Measurements from ENCODE around the gene ZMYND15.

Gene ZMYND15

DNA sequence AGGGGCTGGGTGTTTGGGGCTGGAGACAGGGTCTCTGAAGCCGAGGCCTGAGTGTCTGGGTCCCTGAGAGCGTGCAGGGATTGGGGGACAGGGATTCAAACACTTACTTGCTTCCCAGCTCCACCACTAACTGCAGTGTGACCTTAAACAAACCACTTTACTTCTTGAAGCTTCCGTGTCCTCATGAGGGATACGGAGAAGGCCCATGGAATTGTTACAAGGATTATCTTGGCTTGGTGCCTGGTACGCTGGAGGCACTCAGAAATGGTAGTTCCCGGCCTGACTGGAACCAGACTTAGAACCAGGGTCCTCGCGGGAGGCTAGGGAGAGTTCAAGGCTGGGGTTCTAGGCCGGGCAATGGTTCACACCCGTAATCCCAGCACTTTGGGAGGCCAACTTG, 3.0 kb downstream of the ZMYND15 start:
- DNase-seq (ENCODE audit: low spot score) = no peak

DNA sequence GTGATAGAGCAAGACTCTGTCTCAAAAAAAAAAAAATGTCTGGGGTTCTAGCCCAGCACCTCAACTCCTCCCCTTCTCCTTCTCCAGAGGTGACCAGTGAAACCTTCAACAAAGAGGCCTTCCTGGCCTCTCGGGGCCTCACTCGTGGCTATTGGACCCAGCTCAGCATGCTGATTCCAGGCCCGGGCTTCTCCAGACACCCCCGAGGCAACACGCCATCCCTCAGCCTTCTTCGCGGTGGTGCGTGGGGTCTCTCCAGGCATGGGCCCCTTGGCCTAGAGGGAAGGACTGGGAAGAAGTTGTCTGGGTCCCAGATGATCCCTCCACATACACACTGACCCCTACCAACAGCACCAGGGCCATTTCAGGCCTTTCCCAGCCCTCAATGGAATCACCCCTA, 3.6 kb downstream of the ZMYND15 start:
- DNase-seq (ENCODE audit: low spot score) = no peak

DNA sequence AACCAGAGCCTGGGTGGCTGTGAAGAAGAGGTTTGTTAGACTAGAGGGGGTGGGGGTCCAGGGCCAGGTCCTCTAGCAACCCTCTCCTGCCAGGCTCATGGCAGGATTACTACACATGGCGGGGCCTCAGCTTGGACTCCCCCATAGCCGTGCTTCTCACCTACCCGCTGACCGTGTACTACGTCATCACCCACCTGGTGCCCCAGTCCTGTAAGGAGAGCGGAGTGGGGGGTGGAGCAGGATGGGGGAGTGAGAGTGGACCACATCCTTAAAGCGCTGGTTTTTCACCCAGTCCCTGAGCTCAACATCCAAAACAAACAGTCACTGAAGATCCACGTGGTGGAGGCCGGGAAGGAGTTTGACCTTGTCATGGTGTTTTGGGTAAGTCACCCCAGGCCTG, 4.3 kb downstream of the ZMYND15 start:
- no peak for DNase-seq (ENCODE audit: low spot score)

DNA sequence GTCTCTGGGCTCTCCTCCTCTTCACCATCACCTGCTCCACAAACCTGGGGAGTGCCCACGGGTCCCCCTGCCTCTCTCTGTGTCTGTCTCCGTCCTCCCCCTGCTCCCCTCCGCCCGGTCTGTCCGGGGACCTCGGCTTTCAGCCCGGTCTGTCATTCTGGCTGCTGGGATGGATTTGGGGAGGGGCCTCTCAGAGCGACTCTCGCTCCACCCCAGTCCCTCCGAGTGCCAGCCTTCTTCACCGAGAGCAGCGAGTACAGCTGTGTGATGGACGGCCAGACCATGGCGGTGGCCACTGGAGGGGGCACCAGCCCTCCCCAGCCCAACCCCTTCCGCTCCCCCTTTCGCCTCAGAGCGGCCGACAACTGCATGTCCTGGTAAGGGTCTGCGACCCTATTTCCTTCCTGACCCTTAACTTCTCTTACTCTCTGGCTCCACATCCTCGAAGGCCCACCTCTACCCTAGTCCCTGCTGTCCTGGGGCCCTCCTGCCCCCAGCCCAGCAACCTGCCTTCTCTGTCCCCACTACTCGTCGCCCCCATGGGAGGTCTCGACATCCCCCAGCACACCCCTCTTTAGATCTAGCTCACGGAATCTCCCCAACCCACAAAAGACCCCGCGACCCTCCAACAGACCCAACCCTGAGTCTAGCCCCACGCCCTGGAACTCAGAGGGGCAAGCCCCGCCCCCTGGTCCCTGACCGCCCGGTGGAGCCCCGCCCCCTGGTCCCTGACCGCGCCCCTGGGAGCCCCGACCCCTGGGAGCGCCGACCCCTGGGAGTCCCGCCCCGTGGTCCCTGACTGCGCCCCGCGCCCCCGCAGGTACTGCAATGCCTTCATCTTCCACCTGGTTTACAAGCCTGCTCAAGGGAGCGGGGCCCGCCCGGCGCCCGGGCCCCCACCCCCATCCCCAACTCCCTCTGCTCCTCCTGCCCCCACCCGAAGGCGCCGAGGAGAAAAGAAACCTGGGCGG, 5.7 kb downstream of the ZMYND15 start:
- DNase-seq (ENCODE audit: low spot score) = no peak

DNA sequence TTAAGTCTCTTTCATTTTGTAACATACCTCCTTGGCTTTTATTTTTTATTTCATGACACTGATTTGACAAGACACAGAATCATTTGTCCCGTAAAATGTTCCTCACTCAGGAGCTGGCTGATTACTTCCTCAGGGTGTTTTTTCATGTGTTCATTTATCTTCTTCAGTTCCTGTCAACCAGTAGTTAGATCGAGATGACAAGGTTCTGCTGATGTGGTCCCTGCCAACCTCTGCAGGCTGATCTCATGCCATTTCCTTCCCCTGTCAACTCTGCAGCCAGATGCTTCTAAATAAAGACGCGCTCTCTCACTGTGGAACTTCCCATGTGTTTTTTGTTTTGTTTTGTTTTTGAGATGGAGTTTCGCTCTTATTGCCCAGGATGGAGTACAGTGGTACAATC, 8.2 kb downstream of the ZMYND15 start:
- DNase-seq (ENCODE audit: low spot score) = no peak

DNA sequence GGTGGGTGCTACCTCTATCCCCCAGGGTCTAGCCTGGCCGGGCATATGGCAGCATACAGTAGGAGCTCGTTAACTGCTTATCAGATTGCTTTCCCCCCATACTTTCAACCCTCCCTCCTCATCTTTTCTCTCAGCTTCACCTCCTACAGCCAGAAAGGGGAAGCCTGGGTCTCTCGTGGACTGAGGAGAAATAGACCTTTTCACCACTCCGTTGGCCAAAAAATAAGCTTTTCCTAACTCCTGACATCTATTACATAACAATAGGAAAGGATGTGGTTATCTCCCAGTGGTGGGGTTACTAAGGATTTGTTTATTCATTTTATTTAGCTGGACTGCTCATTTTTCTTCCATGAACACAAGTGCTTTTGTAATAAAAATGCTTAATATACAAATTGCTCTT, 9.1 kb downstream of the ZMYND15 start:
- no peak for DNase-seq (ENCODE audit: low spot score)

DNA sequence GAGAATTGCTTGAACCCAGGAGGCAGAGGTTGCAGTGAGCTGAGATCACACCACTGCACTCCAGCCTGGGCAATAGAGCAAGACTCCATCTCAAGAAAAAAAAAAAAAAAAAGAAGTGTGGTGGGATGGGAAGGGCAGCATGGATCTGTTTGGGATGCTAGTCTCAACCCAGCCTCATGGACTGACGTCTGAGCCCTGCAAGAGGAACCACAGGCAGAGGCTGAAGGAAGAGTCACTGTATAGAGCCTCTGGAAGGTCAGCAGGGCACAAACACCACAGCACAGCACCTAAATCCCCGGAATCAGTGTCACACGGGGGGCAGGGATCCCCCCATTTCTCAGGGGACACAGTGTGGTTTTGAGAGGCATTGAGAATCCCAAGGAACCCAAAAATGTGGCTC, 11.0 kb downstream of the ZMYND15 start:
- DNase-seq (ENCODE audit: low spot score) = no peak

DNA sequence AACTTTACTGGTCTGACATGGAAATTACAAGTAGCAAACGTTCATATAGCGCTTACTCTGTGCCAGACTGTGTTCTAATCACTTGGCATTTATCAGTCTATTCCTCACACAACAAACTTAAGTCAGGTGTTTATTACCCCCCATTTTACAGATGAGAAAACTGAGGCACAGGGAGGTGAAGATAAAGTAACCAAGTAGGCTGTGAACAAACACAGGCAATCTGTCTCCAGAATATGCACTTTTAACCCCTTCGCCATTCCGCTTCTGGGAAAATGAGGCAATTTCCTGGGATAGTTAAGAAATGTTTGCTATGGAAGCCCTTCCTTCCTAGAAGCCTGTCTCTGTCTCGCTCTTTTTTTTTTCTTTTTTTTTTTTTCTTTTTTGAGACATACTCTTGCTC, 12.3 kb downstream of the ZMYND15 start:
- no peak for DNase-seq (ENCODE audit: low spot score)

DNA sequence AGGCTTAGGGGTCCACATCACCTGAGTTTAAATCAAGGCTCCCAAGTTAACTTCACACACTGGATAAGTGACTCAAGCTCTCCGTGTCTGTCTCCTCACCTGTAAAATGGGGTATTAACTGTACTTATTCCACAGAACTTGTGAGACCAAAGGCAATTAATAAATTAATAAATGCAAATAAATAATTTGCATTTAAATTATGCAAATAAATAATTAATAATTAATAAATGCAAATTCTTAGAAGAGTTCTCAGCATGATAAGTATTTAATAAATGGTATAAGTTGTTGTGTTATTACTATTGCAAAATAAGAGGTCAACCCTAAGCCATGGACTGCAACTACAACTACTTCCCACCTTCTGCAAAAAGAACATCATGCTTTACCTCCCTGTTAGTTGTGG, 13.8 kb downstream of the ZMYND15 start:
- DNase-seq (ENCODE audit: low spot score) = no peak

DNA sequence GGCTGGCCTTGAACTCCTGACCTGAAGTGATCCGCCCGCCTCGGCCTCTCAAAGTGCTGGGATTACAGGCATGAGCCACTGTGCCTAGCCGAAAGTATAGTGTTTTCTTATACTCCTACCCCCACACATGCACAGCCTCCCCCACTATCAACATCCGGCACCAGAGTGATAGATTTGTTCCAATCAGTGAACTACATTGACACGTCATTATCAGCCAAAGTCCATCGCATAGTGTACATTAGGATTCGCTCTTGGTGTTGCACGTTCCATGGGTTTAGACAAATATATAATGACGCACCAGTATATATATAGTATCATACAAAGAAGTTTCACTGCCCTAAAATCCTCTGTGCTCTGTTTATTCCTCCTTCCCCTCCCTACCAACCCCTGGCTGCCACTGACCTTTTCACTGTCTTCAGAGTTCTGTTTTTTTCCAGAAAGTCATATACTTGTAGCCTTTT, 20.2 kb downstream of the ZMYND15 start:
- no peak for DNase-seq (ENCODE audit: low spot score)

DNA sequence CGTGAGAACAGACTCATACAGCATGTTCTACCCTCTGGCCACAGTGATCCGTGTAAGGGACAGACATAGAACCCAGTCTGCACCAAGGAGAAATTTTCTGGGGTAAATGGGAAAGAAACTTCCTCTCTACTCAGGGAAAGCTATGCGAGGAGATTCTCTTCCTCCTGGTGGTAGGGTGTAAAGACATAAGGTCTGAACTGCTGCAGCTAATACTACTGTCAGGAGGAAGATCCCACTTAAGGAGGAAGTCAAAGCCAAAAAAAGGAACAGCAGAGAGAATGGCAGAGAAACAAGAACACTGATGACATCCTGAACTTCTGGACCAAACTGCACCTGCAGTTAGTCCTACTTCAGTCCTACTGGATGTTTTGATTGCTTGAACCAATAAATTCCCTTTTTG, 25.0 kb downstream of the ZMYND15 start:
- DNase-seq (ENCODE audit: low spot score) = no peak

DNA sequence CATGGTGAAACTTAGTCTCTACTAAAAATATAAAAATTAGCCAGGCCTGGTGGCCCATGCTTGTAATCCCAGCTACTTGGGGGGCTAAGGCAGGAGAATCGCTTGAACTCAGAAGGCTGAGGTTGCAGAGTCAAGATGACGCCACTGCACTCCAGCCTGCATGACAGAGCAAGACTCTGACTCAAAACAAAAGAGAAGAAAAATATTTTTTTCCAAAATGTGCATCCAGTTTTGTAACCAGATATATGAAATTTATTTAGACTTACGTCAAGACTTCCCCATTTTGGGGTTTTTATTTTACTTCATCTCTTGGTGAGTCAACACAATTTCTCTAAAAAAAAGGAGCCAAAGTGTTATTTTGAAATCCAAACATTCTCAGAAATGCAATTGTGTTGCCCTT, 26.6 kb downstream of the ZMYND15 start:
- no peak for DNase-seq (ENCODE audit: low spot score)

DNA sequence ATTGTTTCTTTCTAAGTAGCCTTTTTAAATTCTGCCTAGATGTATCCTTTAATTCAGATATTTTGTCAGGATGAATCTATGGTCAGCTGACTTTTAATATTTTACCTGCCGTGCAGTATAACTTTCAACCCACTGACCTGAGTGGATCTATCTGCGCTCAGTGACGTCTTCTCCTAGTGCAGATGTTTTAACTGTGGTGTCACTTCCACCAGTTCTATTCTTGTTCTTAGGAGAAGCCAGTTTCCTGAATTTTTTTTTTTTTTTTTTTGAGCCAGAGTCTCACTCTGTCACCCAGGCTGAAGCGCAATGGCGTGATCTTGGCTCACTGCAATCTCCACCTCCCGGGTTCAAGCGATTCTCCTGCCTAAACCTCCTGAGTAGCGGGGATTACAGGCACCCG, 27.1 kb downstream of the ZMYND15 start:
- DNase-seq (ENCODE audit: low spot score) = no peak

DNA sequence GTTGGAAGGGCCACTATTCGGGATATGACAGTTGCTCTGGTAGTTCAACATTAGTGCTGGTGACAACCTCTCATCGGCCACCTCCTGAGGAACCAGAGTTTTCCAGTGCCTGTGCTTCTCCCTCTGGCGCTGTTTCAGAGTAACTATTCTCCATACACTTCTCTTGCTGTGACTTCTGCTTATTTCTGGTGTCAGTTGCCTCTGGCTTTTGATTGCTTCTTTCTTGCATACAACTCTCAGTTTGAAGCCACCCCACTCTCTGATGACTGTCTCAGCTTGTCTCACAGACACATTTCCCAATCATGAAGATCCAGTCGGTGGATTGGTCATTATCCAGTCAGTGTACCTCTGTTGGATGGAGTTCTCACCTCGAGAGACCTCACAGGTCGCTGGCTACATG, 28.7 kb downstream of the ZMYND15 start:
- DNase-seq (ENCODE audit: low spot score) = no peak

DNA sequence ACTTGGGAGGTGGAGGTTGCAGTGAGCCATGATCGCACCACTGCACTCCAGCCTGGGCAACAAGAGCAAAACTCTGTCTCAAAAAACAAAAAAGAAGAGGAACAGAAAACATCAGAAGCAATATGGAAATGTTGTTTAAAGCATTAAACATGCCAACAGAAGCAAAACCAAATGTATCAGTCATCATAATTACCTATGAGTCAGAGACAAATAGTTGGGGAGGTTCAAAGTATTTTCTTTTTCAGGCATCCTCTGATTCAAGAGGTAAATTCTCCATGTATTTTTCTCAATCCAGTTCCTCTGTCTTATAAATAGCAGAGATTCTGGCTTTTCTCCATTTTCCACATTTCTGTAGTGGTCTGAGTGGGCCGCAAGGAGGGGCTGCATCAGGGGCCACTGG, 30.0 kb downstream of the ZMYND15 start:
- no peak for DNase-seq (ENCODE audit: low spot score)

DNA sequence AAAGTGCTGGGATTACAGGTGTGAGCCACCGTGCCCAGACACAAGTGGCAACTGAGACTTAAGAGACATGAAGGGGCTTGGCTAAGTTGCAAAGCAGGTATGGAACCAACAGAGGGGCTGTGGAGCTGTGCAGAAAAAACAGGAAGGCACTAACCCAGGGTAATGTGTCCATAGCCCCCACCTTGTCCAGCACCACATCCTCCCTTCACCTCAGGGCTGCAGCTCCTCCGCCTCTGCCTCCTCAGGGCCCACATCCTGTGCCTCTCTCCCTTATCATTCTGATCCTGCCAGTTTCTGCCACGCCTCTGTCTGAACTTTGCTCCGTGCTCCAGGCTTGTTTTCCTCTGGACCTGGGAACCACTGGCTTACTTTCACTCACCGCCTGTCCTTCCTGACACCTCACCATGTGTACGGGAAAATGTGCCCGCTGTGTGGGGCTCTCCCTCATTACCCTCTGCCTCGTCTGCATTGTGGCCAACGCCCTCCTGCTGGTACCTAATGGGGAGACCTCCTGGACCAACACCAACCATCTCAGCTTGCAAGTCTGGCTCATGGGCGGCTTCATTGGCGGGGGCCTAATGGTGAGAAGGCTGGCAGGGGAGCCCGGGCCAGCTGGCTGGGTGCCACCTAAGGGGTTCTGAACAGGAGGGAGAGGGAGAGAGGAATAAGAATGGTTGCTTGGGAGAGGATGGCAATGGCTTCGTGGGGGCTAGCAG, 32.0 kb downstream of the ZMYND15 start, which contains the start of gene TM4SF5:
Gene TM4SF5 (plus strand): TSS at position 368 of the 716 bp plus-strand sequence. CDS start 37 bp downstream, at position 405.
- no peak for DNase-seq (ENCODE audit: low spot score)

DNA sequence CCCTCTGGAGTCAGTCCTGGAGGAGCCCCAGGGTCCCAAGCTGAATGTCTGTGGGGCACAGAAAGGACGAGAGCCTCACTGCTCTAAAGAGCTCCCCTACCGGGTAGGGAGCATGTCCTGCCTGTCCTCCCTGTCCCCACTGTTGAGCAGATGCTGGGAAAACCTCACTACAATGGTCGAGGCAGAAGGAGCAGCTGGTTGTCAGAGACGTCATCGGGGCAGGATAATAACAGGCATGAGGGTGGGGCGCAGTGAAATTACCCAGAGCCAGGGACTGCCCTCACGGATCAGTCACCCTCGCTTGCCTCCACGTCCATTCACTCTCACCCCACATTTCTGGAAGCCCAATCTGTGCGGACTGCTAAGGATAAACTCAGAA, 32.6 kb downstream of the ZMYND15 start:
- DNase-seq (ENCODE audit: low spot score) = no peak

DNA sequence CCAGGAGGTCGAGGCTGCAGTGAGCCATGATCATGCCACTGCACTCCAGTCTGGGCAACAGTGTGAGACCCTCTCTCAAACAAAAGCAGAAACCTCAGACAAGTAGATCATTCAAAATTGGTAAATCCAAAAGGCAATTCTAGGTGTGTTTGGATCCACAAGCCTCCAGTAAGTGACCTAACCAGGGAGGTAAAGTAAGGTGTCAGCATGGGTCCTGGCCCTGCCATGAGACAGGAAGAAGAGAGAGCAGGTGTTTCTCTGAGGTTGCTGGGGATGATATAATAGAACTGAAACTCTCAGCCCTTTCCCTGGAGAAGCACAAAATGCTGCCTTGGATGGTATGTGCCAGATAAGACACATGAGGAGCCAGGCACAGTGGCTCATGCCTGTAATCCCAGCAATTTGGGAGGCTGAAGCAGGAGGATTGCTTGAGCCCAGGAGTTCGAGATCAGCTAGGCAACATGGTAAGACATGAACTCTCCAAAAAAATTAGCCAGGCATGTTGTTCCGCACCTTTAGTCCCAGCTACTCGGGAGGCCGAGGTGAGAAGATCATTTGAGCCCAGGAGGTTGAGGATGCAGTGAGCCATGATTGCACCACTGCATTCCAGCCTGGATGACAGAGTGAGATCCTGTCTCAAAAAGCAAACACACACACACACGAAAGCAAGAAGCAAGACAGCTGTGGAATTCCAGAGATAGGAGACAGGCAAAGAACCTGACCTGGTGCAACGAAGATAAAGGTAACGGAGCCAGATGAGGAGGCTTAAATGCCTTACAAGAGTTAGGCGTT, 38.5 kb downstream of the ZMYND15 start:
- no peak for DNase-seq (ENCODE audit: low spot score)

DNA sequence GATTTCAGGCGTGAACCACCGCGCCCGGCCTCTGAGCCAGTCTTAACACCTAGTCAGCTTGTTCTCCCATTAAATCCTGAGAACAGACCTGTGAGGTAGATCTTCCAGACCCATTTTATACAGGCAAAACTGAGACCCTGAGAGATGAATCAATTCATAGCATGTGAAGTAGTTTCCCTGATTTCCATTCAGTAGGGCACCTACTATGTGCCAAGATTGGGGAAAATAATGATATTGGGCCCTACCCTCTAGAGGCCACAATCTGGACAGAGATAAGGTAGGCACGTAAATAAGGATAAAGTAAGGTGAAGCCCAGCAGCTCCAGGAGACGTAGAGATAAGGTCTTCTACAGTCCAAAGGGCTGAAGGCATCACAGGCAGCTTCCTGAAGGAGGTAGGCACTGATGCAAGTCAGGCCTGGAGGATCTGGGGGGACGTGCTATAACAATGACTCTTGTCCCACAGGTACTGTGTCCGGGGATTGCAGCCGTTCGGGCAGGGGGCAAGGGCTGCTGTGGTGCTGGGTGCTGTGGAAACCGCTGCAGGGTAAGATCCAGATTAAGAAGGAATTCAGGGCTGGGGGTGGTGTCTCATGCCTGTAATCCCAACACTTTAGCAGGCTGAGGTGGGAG, 40.8 kb downstream of the ZMYND15 start:
- DNase-seq (ENCODE audit: low spot score) = no peak

DNA sequence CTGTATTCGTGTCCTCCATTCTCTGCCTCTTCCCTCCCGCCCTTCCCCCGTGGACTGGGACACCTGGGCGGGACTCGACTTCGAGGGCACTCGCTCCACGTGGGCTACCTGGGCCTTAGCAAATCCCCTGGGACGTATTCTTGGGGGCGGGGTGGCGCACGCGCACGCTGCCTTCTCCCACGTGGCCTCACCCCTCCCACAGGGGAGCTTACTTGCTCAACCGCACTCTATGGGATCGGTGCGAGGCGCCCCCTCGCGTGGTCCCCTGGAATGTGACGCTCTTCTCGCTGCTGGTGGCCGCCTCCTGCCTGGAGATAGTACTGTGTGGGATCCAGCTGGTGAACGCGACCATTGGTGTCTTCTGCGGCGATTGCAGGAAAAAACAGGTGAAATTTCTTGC, 43.0 kb downstream of the ZMYND15 start:
- DNase-seq (ENCODE audit: low spot score) = peak; percentile 44

DNA sequence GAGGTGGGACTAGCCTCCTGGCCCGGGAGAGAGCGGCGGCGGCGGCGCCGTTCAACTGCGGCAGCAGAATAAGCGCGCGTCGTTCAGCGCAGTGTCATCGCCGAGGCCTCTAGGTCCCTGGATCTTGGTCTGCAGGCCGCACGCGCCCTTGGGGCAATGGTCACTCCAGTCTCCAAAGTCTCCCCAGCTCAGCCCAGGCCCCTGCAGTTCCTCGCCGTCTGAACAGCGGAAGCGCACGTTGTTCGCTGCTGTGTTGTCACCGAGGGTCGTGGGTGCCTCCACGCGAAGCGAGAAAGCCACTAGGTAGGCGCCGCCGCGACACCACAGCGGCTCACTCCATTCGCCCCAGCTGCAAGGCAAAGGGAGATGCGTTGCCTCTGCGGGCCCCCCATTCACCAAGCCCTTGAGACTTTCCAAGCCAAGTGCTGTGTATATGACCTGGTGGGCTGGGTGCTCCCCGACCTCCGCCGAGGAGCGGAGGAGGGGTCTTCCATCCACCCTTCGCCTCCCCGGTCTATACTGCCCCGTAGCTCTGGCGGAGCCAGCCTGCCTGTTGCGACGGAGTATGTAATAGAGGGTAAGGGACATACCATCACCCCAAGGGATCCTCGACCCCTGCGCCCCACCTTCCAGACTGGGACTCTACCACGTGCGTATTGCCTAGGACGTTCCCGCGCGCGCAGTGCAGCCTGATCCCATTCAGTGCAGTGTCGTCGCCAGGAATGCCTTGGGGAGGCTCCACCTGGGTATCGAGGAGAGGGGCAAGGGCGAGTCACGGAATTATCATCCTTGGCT, 45.9 kb downstream of the ZMYND15 start:
- DNase-seq (ENCODE audit: low spot score) = no peak

Measured in hematopoietic multipotent progenitor cell treated with erythropoietin and hydrocortisone succinate and interleukin-3 and kit ligand, for 17 days (in vitro differentiated cells).